ENCODE results near the gene LIPC. TPM values are rescaled to one million over a fixed set of nuclear protein-coding genes. Genes with fewer than 3 reads are reported as not detected.

The LIPC gene
- total RNA-seq, 3 donors from 2014 or later (not counting 1 experiment from before 2014, with no cell fraction given), result 5.3 to 7.1 (median 5.3) TPM

DNA sequence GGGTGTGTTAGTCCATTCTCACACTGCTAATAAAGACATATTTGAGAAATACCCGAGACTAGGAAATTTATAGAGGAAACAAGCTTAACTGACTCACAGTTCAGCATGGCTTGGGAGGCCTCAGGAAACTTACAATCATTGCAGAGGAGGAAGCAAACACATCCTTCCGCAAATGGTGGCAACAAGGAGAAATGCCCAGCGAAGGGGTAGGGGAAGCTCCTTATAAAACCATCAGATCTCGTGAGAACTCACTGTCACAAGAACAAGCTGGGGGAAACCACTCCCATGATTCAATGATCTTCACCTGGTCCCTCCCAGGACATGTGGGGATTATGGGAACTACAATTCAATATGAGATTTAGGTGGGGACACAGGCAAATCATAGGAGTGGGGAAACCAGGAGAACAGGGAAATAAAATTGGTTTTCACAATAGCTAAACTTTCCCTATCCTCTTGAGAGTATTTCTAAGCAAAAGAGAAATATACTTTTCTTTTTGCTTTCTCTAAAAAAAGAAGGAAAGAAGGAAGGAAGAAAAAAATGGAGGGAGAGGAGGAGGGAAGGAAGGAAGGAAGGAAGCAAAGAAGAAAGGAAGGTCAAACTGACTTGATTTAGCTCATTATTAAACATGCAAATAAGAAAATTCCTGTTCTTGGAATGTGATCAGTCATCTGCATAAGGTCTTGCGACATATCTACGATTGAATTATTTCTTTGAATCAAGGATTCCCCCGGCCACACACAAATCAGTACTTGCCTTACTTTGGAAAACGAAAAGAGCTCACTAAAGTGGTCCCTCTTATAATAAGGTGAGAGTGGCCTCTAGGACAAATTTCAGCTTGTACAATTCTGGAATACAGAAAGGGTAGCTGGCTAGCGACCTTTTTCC lies 75.2 kb downstream of the LIPC start:
- no peaks in the 10 kb centered on the region for H3K36me3 ChIP-seq (ENCODE audit: control insufficient read depth, insufficient read depth, low read length)
- no peaks in the 10 kb centered on the region for H3K9me3 ChIP-seq (ENCODE audit: control insufficient read depth, insufficient read depth, low read length)
- Mint-ChIP-seq H3K36me3 (no peaks in the 10 kb centered on the region), H3K4me3 (no peak overlapping the region), H3K27ac (peak overlapping the region in 1 of 2 donors; percentile 72), H3K27me3 (ENCODE audit: low read depth in 2 of 2) (no peaks in the 10 kb centered on the region), H3K9me3 (no peaks in the 10 kb centered on the region), H3K4me1 (peaks cover 29 to 36% of the 10 kb centered on the region in 2 donors)
- 94% methylated on average over 8 of the region's 9 CpGs for WGBS (ENCODE audit: insufficient coverage)
- no peak for TF ChIP-seq CTCF (IDR thresholded peaks at IDR 0.05)
- ATAC-seq (peak in 1 of 3 donors; percentile 27), DNase-seq (no peak)
- H3K27ac ChIP-seq (ENCODE audit: low read length), result no peak overlapping the region
- no peaks in the 10 kb centered on the region for H3K27me3 ChIP-seq (ENCODE audit: control insufficient read depth, insufficient read depth, low read length)
- no peak overlapping the region for H3K4me3 ChIP-seq (ENCODE audit: low read length)
- intact Hi-C loops (cut with micrococcal nuclease), result no loop called here
- H3K4me1 ChIP-seq (ENCODE audit: control insufficient read depth, insufficient read depth, low read length), result peaks cover 9% of the 10 kb centered on the region

- Mint-ChIP-seq H3K9me3 (no peaks in the 10 kb centered on the region), H3K4me1 (peaks cover 33 to 36% of the 10 kb centered on the region in 2 donors), H3K27me3 (ENCODE audit: low read depth in 2 of 2) (no peaks in the 10 kb centered on the region), H3K36me3 (no peaks in the 10 kb centered on the region), H3K4me3 (no peak overlapping the region), H3K27ac (no peak overlapping the region)
- Histone ChIP-seq H3K9me3 (ENCODE audit: control insufficient read depth, insufficient read depth, low read length) (no peaks in the 10 kb centered on the region), H3K36me3 (ENCODE audit: control insufficient read depth, insufficient read depth, low read length) (no peaks in the 10 kb centered on the region), H3K27me3 (ENCODE audit: control insufficient read depth, insufficient read depth, low read length) (no peaks in the 10 kb centered on the region), H3K4me1 (ENCODE audit: control insufficient read depth, insufficient read depth, low read length) (peaks cover 9% of the 10 kb centered on the region), H3K27ac (ENCODE audit: low read length) (no peak overlapping the region), H3K4me3 (ENCODE audit: low read length) (no peak overlapping the region)
- no peak for TF ChIP-seq CTCF (IDR thresholded peaks at IDR 0.05)
- whole genome bisulfite sequencing (ENCODE audit: insufficient coverage), result 100% methylated on average over 1 of the region's 1 CpG
- ATAC-seq (no peak), DNase-seq (no peak)
- intact Hi-C loops (cut with micrococcal nuclease), result no loop called here
Observed at GRCh38 chr15:58509556-58509955, 77.8 kb downstream of the LIPC start.

- no peaks in the 10 kb centered on the region for H3K9me3 Mint-ChIP-seq
- no peak for DNase-seq
- Histone ChIP-seq H3K9me3 (ENCODE audit: control insufficient read depth, insufficient read depth, low read length) (no peaks in the 10 kb centered on the region), H3K36me3 (ENCODE audit: control insufficient read depth, insufficient read depth, low read length) (no peaks in the 10 kb centered on the region), H3K27me3 (ENCODE audit: control insufficient read depth, insufficient read depth, low read length) (no peaks in the 10 kb centered on the region), H3K4me1 (ENCODE audit: control insufficient read depth, insufficient read depth, low read length) (peaks cover 9% of the 10 kb centered on the region), H3K27ac (ENCODE audit: low read length) (no peak overlapping the region), H3K4me3 (ENCODE audit: low read length) (no peak overlapping the region)
- H3K4me1 Mint-ChIP-seq, result peaks cover 36 to 40% of the 10 kb centered on the region in 2 donors
- intact Hi-C loops (cut with micrococcal nuclease), result no loop called here
- no peak overlapping the region for H3K27ac Mint-ChIP-seq
- no peak for ATAC-seq
- H3K36me3 Mint-ChIP-seq, result peaks cover 6% of the 10 kb centered on the region
- no peak overlapping the region for H3K4me3 Mint-ChIP-seq
- 89% methylated on average over 5 of the region's 10 CpGs for WGBS (ENCODE audit: insufficient coverage)
- no peaks in the 10 kb centered on the region for H3K27me3 Mint-ChIP-seq (ENCODE audit: low read depth in 2 of 2)
- no peak for TF ChIP-seq CTCF (IDR thresholded peaks at IDR 0.05)
Observed at GRCh38 chr15:58510715-58511598, 79.2 kb downstream of the LIPC start.
